GM18505 (cell line): Measurements from ENCODE around the gene HERC3.
"Not testable (repeated sequence)": the region's sequence is repeated elsewhere in the genome, so short reads cannot be mapped to it uniquely, and the experiment has no call there.

ENCODE experiments used
- ATAC-seq: cut with Tn5 transposase; IDR thresholded peaks from one replicate; pipeline ENCODE4 v1.9.1; 2021; ENCODE audit not compliant: unreplicated experiment
- POLR2A ChIP-seq: IDR thresholded peaks from 4 replicates; pipeline ENCODE4 v1.6.1; 2011; ENCODE audit warnings: borderline replicate concordance; ENCODE audit not compliant: insufficient read depth, insufficient read length; ENCODE audit errors: extremely low read depth

Gene HERC3

GRCh38 chr4:88597970-88598660 lies 5.8 kb downstream of the HERC3 start:
- TF ChIP-seq POLR2A, result no peak
- ATAC-seq, result no peak

GRCh38 chr4:88599298-88599697 lies 7.0 kb downstream of the HERC3 start:
- ATAC-seq, result no peak
- no peak for TF ChIP-seq POLR2A

GRCh38 chr4:88599714-88600113 lies 7.4 kb downstream of the HERC3 start:
- ATAC-seq, result no peak
- no peak for TF ChIP-seq POLR2A

GRCh38 chr4:88600176-88600838 lies 8.0 kb downstream of the HERC3 start:
- no peak for TF ChIP-seq POLR2A
- ATAC-seq, result no peak

GRCh38 chr4:88604978-88605678 lies 12.8 kb downstream of the HERC3 start:
- ATAC-seq, result no peak
- TF ChIP-seq POLR2A, result no peak

GRCh38 chr4:88605736-88606135 lies 13.5 kb downstream of the HERC3 start:
- no peak for TF ChIP-seq POLR2A
- ATAC-seq, result no peak

- TF ChIP-seq POLR2A, result no peak
These were observed 14.6 kb downstream of the HERC3 start for GRCh38 chr4:88606832-88607231.

GRCh38 chr4:88609387-88609786 lies 17.1 kb downstream of the HERC3 start:
- TF ChIP-seq POLR2A, result no peak
- ATAC-seq, result no peak

More at GRCh38 chr4:88606832-88607231, 14.6 kb downstream of the HERC3 start:
- ATAC-seq, result no peak

- not testable (repeated sequence) for ATAC-seq
These were observed 17.5 kb downstream of the HERC3 start for GRCh38 chr4:88609794-88610193.

- TF ChIP-seq POLR2A, result no peak
- no peak for ATAC-seq
These were observed 18.5 kb downstream of the HERC3 start for GRCh38 chr4:88610771-88611170.

- TF ChIP-seq POLR2A, result no peak
- ATAC-seq, result peak; percentile 54
These were observed 21.2 kb downstream of the HERC3 start for GRCh38 chr4:88613417-88613875.

GRCh38 chr4:88614058-88614457 lies 21.8 kb downstream of the HERC3 start:
- ATAC-seq, result no peak
- TF ChIP-seq POLR2A, result no peak

- no peak for ATAC-seq
- no peak for TF ChIP-seq POLR2A
These were observed 24.2 kb downstream of the HERC3 start for GRCh38 chr4:88616275-88617150.
